Gastrocnemius medialis (tissue), 4 donors: ENCODE data around the gene TLCD2.

Experiments used
- POLR2A ChIP-seq, 2 donors: fragments of 450-650 bp; IDR thresholded peaks; one replicate each; pipeline ENCODE4 v1.6.1; 2017; ENCODE audit warnings: antibody characterized with exemption in 2 of 2, mild to moderate bottlenecking in 2 of 2, moderate library complexity in 2 of 2
- TF ChIP-seq, protein P1 (sequence below), 5 experiments: fragments of 450-650 bp in 3 of 5; fragments of 200-600 bp in 2 of 5; sonication (generic) in 2 of 5; IDR thresholded peaks in 4 of 5; conservative IDR thresholded peaks in 1 of 5; 1 replicate in 4 of 5; 2 replicates in 1 of 5; pipeline ENCODE4 v1.5.1; 2016 to 2019; ENCODE audit warnings: antibody characterized with exemption in 5 of 5, mild to moderate bottlenecking in 3 of 5, moderate library complexity in 3 of 5

DNA sequence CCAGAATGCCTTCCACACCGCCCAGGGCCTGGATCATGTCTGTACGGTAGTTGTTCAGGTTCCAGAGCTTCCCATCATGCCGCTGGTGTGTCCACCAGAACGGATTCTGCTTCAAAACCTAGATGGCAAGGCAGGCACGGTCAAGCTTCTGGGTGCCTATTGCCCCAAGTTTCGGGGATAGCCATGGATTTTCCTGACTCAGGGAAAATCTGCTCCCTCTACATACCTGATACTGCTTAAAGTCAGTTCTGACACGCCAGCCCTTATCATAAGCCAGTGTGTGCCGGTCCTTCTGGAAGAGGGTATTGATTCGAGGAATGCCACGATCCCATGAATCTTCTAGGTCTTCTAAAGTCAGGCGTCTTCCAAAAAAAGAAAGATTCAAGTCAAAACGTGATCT is 49.1 kb downstream of the TLCD2 start:
- TF ChIP-seq, protein P1, sequence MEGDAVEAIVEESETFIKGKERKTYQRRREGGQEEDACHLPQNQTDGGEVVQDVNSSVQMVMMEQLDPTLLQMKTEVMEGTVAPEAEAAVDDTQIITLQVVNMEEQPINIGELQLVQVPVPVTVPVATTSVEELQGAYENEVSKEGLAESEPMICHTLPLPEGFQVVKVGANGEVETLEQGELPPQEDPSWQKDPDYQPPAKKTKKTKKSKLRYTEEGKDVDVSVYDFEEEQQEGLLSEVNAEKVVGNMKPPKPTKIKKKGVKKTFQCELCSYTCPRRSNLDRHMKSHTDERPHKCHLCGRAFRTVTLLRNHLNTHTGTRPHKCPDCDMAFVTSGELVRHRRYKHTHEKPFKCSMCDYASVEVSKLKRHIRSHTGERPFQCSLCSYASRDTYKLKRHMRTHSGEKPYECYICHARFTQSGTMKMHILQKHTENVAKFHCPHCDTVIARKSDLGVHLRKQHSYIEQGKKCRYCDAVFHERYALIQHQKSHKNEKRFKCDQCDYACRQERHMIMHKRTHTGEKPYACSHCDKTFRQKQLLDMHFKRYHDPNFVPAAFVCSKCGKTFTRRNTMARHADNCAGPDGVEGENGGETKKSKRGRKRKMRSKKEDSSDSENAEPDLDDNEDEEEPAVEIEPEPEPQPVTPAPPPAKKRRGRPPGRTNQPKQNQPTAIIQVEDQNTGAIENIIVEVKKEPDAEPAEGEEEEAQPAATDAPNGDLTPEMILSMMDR (IDR thresholded peaks at IDR 0.05 in 4 of 5, conservative IDR thresholded peaks at IDR 0.05 in 1 of 5): no peak
- no peak for TF ChIP-seq POLR2A (IDR thresholded peaks at IDR 0.05)
